Right lobe of liver (tissue), 6 donors: ENCODE data around the gene PRDM16. TPM values are rescaled to one million over a fixed set of nuclear protein-coding genes. Genes with fewer than 3 reads are reported as not detected.
A peak's percentile ranks its signal among the peaks of the same experiment; 100 is the strongest.

Experiments
- ATAC-seq, 4 donors: fragments of 200-7000 bp; cut with Tn5 transposase; one replicate each; pipeline ENCODE4 v1.9.1; 2020; ENCODE audit warnings: mild to moderate bottlenecking in 4 of 4, moderate library complexity in 4 of 4
- DNase-seq, 3 donors: peaks; one replicate each; pipeline ENCODE4 v3.0.0-alpha.2; 2020
- H3K27ac ChIP-seq, 3 donors: fragments of 200-600 bp; one replicate each; pipeline ENCODE4 v1.8.0; 2022
- H3K27me3 ChIP-seq, 2 donors: fragments of 200-600 bp; one replicate each; pipeline ENCODE4 v1.8.0; 2022
- H3K36me3 ChIP-seq, 4 donors: fragments of 200-600 bp; sonication (generic) in 1 of 4; one replicate each; pipeline versions ENCODE4 v1.5.1 to v1.8.0; 2017 to 2022; ENCODE audit warnings: control low read depth in 1 of 4
- H3K4me1 ChIP-seq, 4 donors: fragments of 200-600 bp; sonication (generic) in 1 of 4; one replicate each; pipeline versions ENCODE4 v1.5.1 to v1.8.0; 2017 to 2022; ENCODE audit warnings: control low read depth in 1 of 4
- H3K4me3 ChIP-seq, 3 donors: fragments of 200-600 bp; one replicate each; pipeline ENCODE4 v1.8.0; 2022
- H3K9me3 ChIP-seq, 4 donors: fragments of 200-600 bp; sonication (generic) in 1 of 4; one replicate each; pipeline versions ENCODE4 v1.5.1 to v1.8.0; 2017 to 2022; ENCODE audit warnings: control low read depth in 1 of 4
- POLR2A ChIP-seq: fragments of 450-650 bp; IDR thresholded peaks from one replicate; pipeline ENCODE4 v1.6.1; 2017; ENCODE audit warnings: antibody characterized with exemption, mild to moderate bottlenecking
- WGBS: methylation state at CpG from one replicate; pipeline ENCODE4 v1.1.6; 2018; ENCODE audit warnings: low coverage, low lambda C conversion rate; ENCODE audit not compliant: insufficient coverage; ENCODE audit errors: missing lambda C conversion rate; 5-methylcytosine and 5-hydroxymethylcytosine counted together
- intact Hi-C, 2 donors: fragments of 100-400 bp; cut with DNase I; formaldehyde crosslinking; loops; one replicate each; pipeline versions ENCODE4 v1.11.2 to v1.14.1; 2022
- total RNA-seq, 6 experiments: library from RNA; depleted of rRNA in 2 of 6; stranded (reverse); fragments of >200 nt in 2 of 6; fragmentation: NEBNext Ultra II Directional in 3 of 6; extraction: Animal tissue kit (Norgen Biotek cat#: 25700) in 3 of 6; gene quantifications; one replicate each; pipeline versions ENCODE4 v1.1.0 to v1.2.4, GENCODE V29; 2016 to 2023
- TF ChIP-seq, protein P1 (sequence below), 4 donors: fragments of 200-600 bp in 3 of 4; fragments of 450-650 bp in 1 of 4; IDR thresholded peaks; one replicate each; pipeline versions ENCODE4 v1.5.1 to v1.8.0; 2016 to 2022; ENCODE audit warnings: antibody characterized with exemption in 4 of 4, mild to moderate bottlenecking in 2 of 4
- donor health status: DM: no; HTN: yes; CAD: no.
- donor health status: DM: no; HTN: no; CAD: no.
- donor health status: DM: no; HTN: no; CAD: no.
- donor health status: DM: no; HTN: yes; CAD: no.
- donor health status: DM: no; HTN: yes; CAD: no.

PRDM16 gene
- total RNA-seq, 6 experiments from 2014 or later: 0.06 to 0.75 (median 0.28) TPM

DNA sequence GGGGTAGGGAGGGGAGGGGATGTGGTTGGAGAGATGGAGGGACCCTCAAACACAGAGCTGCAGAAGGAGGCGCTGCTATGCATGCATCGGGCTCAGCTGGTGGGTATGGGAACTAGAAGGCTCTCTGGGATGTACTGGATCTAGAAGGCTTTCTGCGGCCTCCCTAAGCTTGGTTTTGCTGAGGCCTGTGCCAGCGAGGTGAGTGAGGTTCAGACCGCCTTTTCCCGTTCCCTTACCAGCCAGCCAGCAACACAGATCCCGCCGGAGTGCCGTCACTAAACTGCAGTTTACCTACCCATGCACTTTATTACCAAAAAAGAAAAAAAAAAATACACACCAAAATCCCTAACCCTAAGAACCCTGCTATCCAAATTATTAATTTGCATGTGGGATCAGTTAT lies 180.2 kb downstream of the PRDM16 start:
- WGBS: 76% methylated on average over 4 of the region's 9 CpGs
- TF ChIP-seq, protein P1, sequence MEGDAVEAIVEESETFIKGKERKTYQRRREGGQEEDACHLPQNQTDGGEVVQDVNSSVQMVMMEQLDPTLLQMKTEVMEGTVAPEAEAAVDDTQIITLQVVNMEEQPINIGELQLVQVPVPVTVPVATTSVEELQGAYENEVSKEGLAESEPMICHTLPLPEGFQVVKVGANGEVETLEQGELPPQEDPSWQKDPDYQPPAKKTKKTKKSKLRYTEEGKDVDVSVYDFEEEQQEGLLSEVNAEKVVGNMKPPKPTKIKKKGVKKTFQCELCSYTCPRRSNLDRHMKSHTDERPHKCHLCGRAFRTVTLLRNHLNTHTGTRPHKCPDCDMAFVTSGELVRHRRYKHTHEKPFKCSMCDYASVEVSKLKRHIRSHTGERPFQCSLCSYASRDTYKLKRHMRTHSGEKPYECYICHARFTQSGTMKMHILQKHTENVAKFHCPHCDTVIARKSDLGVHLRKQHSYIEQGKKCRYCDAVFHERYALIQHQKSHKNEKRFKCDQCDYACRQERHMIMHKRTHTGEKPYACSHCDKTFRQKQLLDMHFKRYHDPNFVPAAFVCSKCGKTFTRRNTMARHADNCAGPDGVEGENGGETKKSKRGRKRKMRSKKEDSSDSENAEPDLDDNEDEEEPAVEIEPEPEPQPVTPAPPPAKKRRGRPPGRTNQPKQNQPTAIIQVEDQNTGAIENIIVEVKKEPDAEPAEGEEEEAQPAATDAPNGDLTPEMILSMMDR (IDR thresholded peaks at IDR 0.05): no peak
- no peak for TF ChIP-seq POLR2A
- H3K27me3 ChIP-seq: no peaks in the 10 kb centered on the region
- H3K4me3 ChIP-seq: no peak overlapping the region
- no peak overlapping the region for H3K27ac ChIP-seq
- H3K4me1 ChIP-seq: no peaks in the 10 kb centered on the region
- intact Hi-C loops: no loop called here
- no peaks in the 10 kb centered on the region for H3K9me3 ChIP-seq
- no peaks in the 10 kb centered on the region for H3K36me3 ChIP-seq
- DNase-seq: no peak
- ATAC-seq: no peak

DNA sequence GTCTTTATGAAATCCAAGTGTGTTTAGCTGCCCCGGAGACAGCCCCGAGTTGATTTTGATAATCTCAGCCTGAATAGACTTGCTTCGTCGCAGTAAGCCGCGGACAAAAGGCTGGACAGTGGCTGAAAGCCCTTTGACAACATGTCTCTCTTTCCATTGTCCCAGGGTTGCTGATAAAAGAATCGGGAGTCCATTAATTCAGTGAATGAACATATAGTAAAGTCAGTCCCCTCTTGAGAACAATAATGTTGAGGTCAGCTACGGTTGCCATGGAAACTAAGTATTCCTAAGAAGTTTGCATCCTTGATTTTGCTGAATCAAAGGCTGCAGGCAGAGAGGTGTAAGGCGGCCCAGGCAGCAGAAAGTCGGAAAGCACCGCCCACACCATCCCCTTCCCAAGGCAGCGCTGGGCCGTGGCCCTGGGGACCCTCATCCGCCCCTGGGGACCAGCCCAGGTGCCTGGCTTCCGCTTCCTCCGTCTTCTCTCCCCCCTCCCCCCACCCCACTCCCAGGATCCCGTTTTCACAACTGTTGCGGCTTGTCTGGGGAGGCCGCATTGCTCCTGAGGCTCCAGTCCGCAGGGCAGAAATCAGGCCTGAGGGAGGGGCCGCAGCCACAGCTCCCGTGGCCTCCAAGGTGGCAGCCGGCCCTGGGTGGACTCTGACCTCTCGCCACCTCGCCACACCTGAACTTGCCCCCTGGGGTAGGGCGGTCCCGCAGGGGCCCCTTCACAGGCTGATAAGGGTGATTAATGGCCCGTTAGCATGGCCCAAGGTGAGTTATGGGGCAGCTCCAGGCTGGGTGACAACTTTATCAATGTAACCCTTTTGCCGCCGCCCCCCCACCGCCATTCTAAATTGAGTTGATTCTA lies 180.9 kb downstream of the PRDM16 start:
- ATAC-seq (no peak), DNase-seq (no peak)
- H3K27ac ChIP-seq: no peak overlapping the region
- intact Hi-C loops: no loop called here
- H3K4me3 ChIP-seq: no peak overlapping the region
- no peaks in the 10 kb centered on the region for H3K36me3 ChIP-seq
- H3K4me1 ChIP-seq: no peaks in the 10 kb centered on the region
- TF ChIP-seq, protein P1 (IDR thresholded peaks at IDR 0.05): no peak
- TF ChIP-seq POLR2A: no peak
- no peaks in the 10 kb centered on the region for H3K9me3 ChIP-seq
- 40% methylated on average over 18 of the region's 31 CpGs for WGBS
- no peaks in the 10 kb centered on the region for H3K27me3 ChIP-seq

GRCh38 chr1:3250624-3251023 lies 181.6 kb downstream of the PRDM16 start:
- 36% methylated on average over 4 of the region's 5 CpGs for WGBS
- no peak for ATAC-seq
- no peaks in the 10 kb centered on the region for H3K27me3 ChIP-seq
- no peak for DNase-seq
- no peaks in the 10 kb centered on the region for H3K4me1 ChIP-seq
- no peak overlapping the region for H3K4me3 ChIP-seq
- no peak for TF ChIP-seq POLR2A
- TF ChIP-seq, protein P1 (IDR thresholded peaks at IDR 0.05): no peak
- H3K9me3 ChIP-seq: no peaks in the 10 kb centered on the region
- no peaks in the 10 kb centered on the region for H3K36me3 ChIP-seq
- no peak overlapping the region for H3K27ac ChIP-seq
- intact Hi-C loops: no loop called here

DNA sequence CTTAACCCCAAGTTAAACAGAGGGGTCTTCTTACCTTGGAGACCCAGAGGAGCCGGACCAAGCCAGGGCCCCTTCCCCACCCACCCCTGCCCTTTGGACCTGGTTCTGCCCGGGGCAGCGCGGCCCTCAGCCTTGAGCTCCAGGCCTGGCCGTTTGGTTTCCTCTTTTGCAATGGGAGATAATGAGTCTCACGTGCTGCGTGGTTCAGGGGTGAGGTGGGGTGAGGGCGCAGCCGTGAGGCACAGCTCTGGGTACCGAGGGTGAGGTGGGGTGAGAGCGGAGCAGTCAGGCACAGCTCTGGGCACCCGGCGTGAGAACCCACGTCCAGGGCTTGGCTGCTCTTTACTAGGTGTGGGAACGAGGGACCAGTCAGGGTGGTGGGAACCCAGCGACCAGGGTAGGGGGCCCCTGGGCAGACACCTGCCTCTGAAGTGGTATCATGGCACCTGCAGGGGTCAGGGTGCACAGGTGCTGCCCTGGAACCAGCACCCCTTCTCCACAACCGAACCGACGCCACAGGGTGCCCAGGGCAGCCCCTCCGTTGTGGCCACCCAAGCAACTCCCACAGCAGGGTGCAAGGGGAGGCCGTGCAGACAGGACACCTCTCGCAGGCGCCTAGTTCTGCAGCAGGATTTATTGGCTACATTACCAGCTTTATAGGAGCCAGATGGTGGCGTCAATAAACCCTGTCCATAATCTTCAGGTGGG lies 182.2 kb downstream of the PRDM16 start:
- intact Hi-C loops: no loop called here
- Histone ChIP-seq H3K4me1 (no peaks in the 10 kb centered on the region), H3K27ac (no peak overlapping the region), H3K9me3 (no peaks in the 10 kb centered on the region), H3K27me3 (no peaks in the 10 kb centered on the region), H3K4me3 (no peak overlapping the region), H3K36me3 (no peaks in the 10 kb centered on the region)
- peak in 1 of 4 donors; percentile 30 for ATAC-seq
- no peak for DNase-seq
- WGBS: 25% methylated on average over 4 of the region's 24 CpGs
- TF ChIP-seq POLR2A: no peak
- TF ChIP-seq, protein P1 (IDR thresholded peaks at IDR 0.05): no peak
